ENCODE measurements around the gene STK35.

STK35 gene

GRCh38 chr20:2136275-2136674 is 34.6 kb downstream of the STK35 start:
- DNase-seq, result peak in 1 of 2 experiments; percentile 21

DNA sequence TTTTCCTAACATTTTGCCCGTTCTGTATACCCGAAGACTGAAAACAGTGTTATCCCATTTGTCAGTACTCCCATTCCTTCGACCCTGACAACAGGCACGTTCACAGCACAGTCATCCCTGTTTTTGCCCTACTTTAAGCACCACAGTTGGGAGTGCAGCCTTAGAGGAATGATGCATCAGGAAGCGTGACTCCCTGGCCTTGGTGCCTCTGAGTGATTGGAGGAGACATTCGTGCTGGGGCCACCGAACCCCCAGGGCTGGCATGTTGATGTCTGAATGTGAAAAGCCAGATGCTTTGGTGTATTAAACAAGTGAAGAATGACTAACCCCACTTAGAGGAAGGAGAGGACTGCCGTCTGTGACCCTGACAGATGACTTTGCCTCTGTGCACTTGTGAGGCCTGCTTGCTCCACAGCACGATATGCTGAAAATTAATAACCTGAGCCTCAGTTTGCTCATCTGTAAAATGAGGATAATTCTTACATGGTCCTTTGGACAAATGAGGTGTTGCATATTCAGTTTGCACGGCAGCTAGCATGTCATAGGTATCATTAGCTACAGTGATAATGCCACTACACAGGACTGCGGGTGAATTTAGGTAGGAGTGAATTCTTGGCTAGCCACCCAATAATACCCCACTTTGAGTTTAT is 36.0 kb downstream of the STK35 start:
- no peak for DNase-seq

DNA sequence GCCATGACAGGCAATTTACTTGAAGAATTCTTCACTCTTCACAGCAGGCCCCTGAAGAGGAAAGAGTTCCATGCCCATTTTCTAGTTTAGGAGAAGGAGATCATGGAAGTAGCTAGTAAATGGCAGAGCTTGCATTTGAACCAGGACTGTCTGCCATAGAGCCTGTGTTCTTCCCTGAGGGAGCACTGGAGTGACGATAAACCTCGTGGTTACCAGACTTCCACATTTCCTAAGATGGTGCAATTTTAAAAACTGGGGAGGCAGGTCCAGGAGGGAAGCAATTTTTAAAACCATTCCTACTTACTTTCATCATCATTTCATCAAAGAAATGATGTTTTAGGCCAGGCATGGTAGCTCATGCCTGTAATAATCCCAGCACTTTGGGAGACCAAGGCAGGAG is 36.8 kb downstream of the STK35 start:
- no peak for DNase-seq

DNA sequence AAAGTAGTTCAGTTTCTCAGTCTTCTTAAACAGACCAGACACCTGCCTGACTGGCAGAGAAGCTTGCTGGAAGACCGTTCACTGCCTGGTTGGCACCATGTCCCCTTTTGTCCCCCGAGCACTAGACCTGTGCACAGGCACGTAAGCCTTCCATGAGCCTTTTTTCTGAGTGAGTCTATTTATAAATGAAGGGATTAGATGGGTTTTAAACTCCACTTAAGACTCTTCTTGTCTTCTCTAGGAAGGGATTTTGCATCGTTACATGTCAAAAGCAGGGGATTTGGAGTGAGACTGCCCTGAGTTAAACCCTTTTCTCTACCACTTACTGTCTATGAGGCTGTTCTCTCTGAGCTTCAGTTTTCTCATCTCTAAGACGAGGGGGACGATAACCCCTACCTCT is 37.6 kb downstream of the STK35 start:
- no peak for DNase-seq

GRCh38 chr20:2139736-2140135 is 38.1 kb downstream of the STK35 start:
- no peak for DNase-seq

DNA sequence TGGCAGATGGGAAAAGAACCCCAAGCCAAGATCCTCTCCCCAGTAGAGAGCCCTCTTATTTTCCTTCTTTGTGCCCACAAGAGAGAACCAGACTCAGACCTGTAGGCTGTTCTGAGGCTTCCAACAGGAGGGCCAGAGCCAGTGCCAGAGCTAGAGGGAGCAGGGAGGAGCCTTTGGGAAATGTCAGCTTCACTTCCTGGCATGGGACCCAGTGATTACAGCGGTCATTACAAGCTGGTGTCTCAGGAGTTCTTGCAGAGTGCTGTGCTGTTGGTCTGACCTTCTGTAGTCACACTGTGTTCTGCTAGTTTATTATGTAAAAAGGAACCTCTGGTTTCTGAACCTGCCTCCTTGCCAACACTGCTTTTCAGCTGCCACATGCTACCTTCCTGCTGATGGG is 38.9 kb downstream of the STK35 start:
- DNase-seq, result peak; percentile 15 to 33

DNA sequence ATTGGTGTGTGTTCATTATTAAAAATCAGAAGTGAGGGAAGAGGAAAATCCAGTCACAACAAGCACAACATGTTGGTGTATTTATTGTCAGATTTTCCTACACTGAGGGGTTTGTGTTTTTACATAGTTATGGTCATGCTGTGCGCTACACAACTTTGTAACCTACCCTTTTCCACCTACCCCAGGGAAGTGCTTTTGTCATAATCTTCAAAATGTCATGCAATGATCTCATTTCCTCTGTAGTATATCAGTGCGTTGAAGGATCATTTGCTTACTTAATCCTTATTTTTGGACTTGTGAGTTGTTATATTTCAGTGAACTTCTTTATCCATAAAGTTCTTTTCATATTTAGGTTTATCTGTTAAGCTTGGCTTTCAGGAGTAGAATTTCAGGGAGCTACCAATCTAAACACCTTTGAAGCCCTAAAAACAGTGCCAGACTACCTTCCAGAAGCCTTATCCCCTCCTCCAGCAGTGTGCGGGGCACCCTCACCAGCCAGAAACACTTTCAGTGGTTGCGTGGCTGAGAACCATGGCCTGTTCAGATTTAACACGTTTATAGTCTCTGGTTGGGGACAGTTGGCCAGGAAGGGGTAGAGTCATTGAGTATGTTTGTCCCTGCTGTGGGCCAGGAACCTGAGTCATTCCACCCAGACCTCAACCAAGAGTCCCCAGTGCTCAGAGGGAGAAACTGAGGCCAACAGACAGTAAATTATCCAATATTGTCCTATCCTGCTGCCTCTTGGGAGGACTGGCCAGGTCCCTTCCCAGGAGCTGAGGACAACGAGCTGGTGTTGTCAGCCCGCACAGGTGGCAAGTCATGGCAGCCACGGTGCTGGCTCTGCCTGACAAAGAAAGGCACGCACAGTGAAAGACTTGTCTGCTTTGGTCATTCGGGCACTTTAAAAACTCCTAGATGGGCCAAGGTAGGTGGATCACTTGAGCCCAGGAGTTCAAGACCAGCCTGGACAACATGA is 40.3 kb downstream of the STK35 start:
- DNase-seq, result no peak

DNA sequence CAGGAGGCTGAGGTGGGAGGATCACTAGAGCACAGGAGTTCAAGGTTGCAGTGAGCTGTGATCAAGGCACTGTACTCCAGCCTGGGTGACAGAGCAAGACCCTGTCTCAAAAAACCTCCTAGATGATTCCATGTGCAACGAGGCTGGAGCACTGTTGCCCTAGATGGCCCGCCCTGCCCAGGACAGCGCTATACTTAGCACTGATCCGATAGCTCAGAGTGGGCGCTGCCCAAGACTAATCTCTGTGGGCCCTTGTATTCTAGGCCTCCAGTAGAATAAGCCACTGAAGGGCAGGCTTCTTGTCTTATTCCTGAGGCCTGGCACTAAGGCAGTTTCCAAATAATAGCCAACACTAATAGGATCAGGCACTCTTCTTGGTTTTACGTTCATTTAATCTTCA is 41.0 kb downstream of the STK35 start:
- DNase-seq, result no peak

- DNase-seq, result no peak
Measured at GRCh38 chr20:2143594-2143993, 42.0 kb downstream of the STK35 start.

DNA sequence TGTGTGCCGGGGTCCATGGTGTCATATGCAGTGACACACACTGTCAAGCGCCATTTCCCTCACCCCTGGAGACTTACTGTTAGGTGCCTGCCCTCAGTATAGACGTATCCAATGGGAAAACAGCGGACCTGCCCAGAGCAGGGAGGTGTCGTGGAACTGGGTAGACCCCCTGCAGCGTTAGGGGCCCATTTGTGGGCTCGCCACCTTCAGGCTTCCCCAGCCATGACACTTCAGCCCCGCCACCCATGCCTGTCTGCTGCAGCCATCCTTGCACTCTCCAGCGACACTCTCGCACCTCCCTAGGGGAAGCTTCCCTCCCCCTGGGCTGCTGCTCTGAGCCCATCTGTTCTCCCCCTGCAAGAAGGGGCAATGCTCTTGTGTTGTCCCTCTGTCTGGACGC is 43.2 kb downstream of the STK35 start:
- no peak for DNase-seq

GRCh38 chr20:2145376-2145775 is 43.7 kb downstream of the STK35 start:
- DNase-seq, result peak in 1 of 2 experiments; percentile 18

GRCh38 chr20:2146080-2146867 is 44.6 kb downstream of the STK35 start:
- DNase-seq, result no peak

DNA sequence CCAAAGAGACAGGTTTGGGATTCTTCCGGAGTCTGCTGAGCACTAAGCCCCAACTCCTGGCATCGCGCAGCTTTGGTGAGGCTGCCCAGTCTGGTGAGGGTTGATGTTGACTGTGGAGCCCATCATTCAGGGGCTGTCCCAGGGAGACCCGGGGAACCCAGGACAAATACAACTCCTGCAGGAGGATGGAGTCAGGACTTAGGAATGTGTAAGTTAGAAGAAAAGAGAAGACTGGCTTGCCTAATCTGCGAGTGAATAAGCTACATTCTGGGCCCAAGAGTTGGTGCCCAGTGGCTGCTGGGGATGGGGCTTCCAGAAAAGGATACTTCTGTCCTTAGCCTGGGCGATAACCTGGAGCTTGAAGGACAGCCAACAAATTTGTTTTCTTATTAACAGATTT is 47.9 kb downstream of the STK35 start:
- DNase-seq, result no peak

DNA sequence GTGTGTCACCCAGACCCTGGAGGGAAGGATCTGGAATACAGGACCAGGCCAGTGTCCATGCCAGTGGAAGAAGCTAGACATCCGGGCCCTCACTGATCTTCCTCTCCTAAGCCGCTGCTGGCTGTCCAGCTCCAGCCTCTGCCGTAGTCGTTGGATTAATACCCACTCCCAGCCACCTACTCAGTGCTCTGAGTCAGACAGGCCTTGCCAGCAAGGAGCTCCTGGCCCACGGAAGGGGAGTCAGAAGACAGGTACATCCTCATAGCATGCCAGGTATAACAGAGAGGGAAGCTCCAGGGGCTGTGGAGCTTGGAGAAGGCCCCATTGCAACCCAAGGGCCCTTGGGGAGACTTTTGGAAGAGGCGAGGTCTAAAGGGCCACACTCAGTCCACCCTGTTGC is 49.0 kb downstream of the STK35 start:
- DNase-seq, result no peak

GRCh38 chr20:2151858-2152281 is 50.2 kb downstream of the STK35 start:
- DNase-seq, result no peak

DNA sequence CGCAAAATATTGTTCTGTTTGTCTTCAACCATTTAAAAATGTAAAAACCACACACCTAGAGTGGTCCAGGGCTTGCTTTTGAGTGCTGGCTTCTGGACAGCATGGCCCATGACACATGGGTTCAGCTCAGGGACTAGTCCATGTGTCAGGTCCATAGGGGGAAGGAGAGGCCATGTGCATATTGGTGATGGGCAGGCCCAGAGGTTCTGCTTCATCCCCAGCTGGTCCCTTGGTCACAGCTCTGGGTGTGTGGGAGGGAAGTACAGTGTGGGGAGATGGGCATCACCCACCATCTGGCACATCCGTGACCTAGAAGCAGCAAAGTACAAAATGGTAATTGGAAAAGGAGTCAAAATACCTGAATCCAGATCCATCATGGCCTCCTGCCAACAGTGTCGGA is 50.7 kb downstream of the STK35 start:
- no peak for DNase-seq

- no peak for DNase-seq
Measured at GRCh38 chr20:2153326-2153725, 51.7 kb downstream of the STK35 start.

GRCh38 chr20:2156224-2156623 is 54.6 kb downstream of the STK35 start:
- DNase-seq, result no peak

DNA sequence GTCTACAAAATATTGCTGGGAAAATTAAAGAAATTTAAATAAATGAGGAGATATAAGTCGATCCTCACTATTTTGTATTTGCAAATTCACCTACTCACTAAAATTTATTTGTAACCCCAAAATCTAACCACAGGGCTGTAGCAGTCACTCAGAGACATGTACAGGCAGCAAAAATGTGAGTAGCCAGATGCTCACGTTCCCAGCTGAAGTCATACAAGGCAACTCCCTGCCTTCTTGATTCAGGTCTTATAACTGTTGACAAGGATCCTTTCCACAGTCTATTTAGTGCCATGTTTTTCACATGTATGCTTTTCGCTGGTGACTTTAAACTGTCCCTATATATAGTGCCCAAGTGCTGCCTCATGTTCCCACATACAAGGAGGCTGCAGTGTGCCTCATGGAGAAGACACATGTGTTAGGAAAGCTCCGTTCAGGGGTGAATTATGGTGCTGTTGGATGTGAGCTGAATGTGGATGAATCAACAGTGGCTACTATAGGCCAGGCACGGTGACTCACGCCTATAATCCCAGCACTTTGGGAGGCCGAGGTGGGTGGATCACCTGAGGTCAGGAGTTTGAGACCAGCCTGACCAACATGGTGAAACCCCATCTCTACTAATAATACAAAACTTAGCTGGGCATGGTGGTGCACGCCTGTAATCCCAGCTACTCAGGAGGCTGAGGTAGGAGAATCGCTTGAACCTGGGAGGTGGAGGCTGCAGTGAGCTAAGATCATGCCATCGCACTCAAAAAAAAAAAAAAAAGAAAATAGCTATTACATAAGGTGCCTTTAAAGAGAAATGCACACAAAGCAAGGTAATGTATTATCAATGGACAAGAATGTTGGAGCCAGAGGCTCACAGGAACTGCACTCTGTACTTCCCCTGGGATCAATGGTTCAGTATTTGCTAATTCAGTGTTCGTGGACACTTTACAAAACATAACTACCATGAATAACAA is 55.3 kb downstream of the STK35 start:
- DNase-seq, result no peak

- DNase-seq, result no peak
Measured at GRCh38 chr20:2162125-2162822, 60.6 kb downstream of the STK35 start.

GRCh38 chr20:2162823-2163166 is 61.2 kb downstream of the STK35 start:
- no peak for DNase-seq

DNA sequence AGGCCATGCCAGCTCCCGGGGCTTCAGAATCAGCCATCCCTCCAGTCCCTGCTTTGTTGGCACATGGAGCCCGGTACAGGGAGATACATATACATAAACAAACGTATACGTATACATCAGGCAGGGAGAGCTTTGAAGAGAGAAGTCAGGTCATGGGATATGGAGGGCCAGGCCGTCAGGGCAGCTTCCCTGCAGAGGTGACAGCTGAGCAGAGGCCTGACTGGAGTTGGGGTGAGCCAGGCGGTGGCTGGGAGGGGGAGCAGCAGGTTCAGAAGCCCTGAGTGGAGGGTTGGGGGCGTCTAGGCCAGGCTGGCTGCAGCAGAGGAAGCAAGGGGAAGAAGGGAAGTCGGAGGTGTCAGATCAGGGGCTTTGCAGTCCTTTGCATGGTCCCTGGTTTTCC is 61.7 kb downstream of the STK35 start:
- no peak for DNase-seq

All from NCI-H446 (cell line).